GM12892 (cell line): ENCODE data around the gene CRTC3.

Experiments
- DNase-seq: peaks from one replicate; pipeline ENCODE4 v3.0.0; 2011; ENCODE audit not compliant: insufficient read length
- FAIRE-seq: peaks from 2 replicates; lab custom pipeline; 2011; peaks lifted over from hg19 to GRCh38; lab: Jason Lieb, UNC
- POLR2A ChIP-seq: IDR thresholded peaks from 2 replicates; pipeline ENCODE4 v1.6.1; 2011; ENCODE audit warnings: low read depth, low read length, control low read depth
- POLR2AphosphoS5 ChIP-seq: IDR thresholded peaks from 2 replicates; pipeline ENCODE4 v1.6.1; 2011; ENCODE audit warnings: low read depth, low read length, control low read depth
- TAF1 ChIP-seq: IDR thresholded peaks from 2 replicates; pipeline ENCODE4 v1.6.1; 2011; ENCODE audit warnings: low read depth, mild to moderate bottlenecking, control low read depth, low read length, borderline replicate concordance

CRTC3 gene

GRCh38 chr15:90586948-90587347, 57.2 kb downstream of the CRTC3 start:
- FAIRE-seq: no peak
- TF ChIP-seq POLR2A (no peak), TAF1 (no peak), POLR2AphosphoS5 (no peak)
- DNase-seq: no peak

DNA sequence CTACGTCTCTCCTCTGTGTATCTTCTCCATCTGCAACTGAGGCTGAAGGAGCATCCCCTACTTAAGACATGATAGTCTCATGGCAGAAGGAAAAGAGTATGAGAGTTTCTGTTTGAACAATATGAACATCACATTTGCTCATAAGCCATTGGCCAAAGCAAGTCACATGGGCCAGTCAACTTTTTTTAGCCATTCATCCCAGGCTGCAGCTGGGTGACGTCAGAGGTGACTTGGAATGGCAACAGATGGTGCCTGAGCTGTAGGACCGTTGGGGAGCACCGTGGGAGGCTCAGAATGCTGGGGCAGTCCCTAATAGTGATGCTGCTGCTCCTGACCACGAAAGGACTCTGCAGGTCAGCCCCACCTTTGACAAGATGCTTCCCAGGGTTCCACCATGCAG, 58.7 kb downstream of the CRTC3 start:
- DNase-seq: no peak
- FAIRE-seq: no peak
- no peak for TF ChIP-seq POLR2AphosphoS5
- no peak for TF ChIP-seq TAF1
- no peak for TF ChIP-seq POLR2A

DNA sequence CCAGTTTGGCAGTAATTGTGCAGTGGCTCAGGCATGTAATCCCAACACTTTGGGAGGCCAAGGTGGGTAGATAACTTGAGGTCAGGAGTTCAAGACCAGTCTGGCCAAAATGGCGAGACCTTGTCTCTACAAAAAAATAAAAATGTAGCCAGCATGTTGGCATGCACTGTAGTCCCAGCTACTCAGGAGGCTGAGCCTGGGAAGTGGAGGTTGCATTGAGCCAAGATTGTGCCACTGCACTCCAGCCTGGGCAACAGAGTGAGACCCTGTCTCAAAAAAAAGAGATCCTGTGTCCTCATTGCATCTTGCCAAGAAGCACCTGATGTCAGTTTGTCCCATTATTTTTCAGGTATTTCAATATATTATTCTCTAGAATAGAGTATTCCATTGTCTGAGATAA, 61.8 kb downstream of the CRTC3 start:
- DNase-seq: no peak
- no peak for FAIRE-seq
- no peak for TF ChIP-seq POLR2AphosphoS5
- TF ChIP-seq TAF1: no peak
- TF ChIP-seq POLR2A: no peak

GRCh38 chr15:90592131-90592881, 62.6 kb downstream of the CRTC3 start:
- FAIRE-seq (no peak), DNase-seq (no peak)
- TF ChIP-seq POLR2AphosphoS5 (no peak), TAF1 (no peak), POLR2A (no peak)

- TF ChIP-seq POLR2AphosphoS5 (no peak), POLR2A (no peak), TAF1 (no peak)
- DNase-seq (no peak), FAIRE-seq (no peak)
Observed at GRCh38 chr15:90593499-90594158, 63.9 kb downstream of the CRTC3 start.

GRCh38 chr15:90594301-90594738, 64.6 kb downstream of the CRTC3 start:
- DNase-seq: peak; percentile 36
- peak; percentile 85 for FAIRE-seq
- no peak for TF ChIP-seq POLR2A
- TF ChIP-seq TAF1: no peak
- TF ChIP-seq POLR2AphosphoS5: no peak

DNA sequence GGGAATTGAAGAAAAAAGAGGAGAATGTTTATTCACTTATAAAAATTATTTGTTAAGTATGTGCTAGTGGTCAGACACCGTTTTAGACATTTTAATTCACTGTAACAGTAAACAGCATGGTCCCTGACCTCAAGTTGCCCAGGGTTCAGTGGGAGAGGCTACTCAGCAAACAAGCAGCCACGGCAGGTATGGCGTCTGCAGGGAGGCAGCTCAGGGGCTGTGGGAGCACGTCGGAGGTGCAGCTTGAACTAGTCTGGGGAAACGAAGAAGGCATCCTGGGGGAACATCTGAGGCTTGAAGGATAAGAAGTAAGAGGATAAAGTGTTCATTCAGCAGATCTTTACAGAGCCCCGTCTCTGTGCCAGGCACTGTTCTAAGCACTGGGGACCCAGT, 66.0 kb downstream of the CRTC3 start:
- DNase-seq: no peak
- TF ChIP-seq POLR2A: no peak
- TF ChIP-seq POLR2AphosphoS5: no peak
- TF ChIP-seq TAF1: no peak
- peak; percentile 56 for FAIRE-seq

- DNase-seq: no peak
- no peak for TF ChIP-seq POLR2A
- no peak for TF ChIP-seq POLR2AphosphoS5
- no peak for TF ChIP-seq TAF1
- no peak for FAIRE-seq
Observed at GRCh38 chr15:90596943-90597342, 67.2 kb downstream of the CRTC3 start.

DNA sequence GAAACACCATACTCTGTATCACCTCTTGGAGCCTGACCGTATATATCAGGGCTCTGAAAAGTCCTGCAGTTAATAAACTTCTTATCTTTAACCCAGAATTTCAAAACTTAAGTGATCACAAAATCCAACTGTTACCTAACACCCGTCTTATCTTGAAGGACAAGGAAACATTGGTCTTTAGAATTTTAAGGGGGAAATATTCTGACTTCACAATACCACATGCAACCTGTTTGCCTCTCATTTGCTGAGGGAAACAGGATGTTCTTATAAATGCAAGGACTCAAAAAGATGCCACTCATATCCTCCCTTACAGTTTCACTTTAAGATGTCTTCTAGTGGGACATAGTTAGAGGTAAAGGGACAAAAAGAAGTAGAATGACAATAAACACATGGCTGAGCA, 67.9 kb downstream of the CRTC3 start:
- peak; percentile 85 for FAIRE-seq
- no peak; the same call in 1 of the 2 replicates for TF ChIP-seq POLR2AphosphoS5
- no peak for TF ChIP-seq POLR2A
- no peak for TF ChIP-seq TAF1
- no peak for DNase-seq

DNA sequence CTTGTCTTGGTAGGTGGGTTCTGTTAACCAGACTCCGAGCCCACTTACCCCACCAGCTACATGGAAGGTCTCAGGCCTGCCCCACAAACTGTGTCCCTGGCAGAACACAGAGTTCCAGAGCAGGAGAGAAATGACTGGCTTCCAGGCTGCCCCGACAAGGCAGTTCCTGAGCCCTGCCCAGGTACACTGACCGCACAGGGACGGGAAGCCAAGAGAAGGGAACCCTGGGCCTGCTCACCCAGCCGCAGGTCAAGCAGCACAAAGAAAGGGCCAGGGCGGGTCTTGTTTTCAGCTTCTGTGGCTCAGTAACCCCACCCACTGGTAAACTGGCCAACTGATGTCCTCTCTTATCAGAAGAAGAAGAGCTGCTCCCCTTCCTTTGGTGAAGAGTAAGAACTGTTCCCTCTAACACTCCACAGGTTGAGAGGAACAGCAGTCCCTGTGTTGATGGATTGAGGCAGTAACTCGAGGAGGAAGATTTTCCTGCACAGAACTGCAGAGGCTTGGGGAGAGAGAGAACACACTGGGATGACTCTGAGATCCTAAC, 68.4 kb downstream of the CRTC3 start:
- FAIRE-seq: no peak
- TF ChIP-seq TAF1 (no peak), POLR2AphosphoS5 (peak; percentile 55; the same call in 1 of the 2 replicates), POLR2A (peak; percentile 51; the same call in 1 of the 2 replicates)
- DNase-seq: peak; percentile 54

DNA sequence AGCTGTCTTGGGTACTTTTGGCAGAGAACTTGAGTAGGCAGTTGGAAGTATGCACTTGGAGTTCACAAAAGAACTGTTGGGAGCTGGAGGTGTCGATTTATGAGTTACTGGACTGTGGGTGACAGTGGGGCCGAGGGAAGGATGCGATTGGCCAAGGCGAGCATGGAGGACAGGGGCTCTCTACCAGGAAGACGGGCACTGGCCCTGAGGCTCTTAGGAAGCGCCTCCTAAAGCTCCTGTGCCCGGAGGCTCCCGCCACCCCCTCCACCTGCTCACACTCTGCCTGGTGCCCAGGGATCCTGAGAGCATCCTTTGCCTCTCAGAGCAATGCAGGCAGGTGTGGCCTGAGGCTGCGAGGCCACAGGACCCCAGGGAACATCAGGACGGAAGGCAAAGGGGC, 69.0 kb downstream of the CRTC3 start:
- DNase-seq (no peak), FAIRE-seq (no peak)
- no peak for TF ChIP-seq POLR2AphosphoS5
- no peak for TF ChIP-seq TAF1
- TF ChIP-seq POLR2A: no peak

- FAIRE-seq (no peak), DNase-seq (no peak)
- no peak for TF ChIP-seq POLR2AphosphoS5
- TF ChIP-seq POLR2A: no peak
- no peak for TF ChIP-seq TAF1
Observed at GRCh38 chr15:90599116-90599515, 69.4 kb downstream of the CRTC3 start.
